Breast epithelium (tissue), 4 donors: ENCODE measurements around the gene NOS1AP. TPM values are rescaled to one million over a fixed set of nuclear protein-coding genes. Genes with fewer than 3 reads are reported as not detected.

Experiments
- DNase-seq, 2 donors: peaks; one replicate each; pipeline ENCODE4 v3.0.0-alpha.2; 2019; ENCODE audit warnings: low spot score in 2 of 2
- H3K27ac ChIP-seq, 2 donors: fragments of 200-600 bp; sonication (generic) in 1 of 2; one replicate each; pipeline ENCODE4 v1.5.1; 2016 to 2019; ENCODE audit warnings: mild to moderate bottlenecking in 1 of 2
- H3K27me3 ChIP-seq, 2 donors: fragments of 200-600 bp; sonication (generic) in 1 of 2; one replicate each; pipeline versions ENCODE4 v1.5.1 to v1.6.0; 2017 to 2019; ENCODE audit warnings: control low read depth in 1 of 2, mild to moderate bottlenecking in 1 of 2
- H3K36me3 ChIP-seq: fragments of 200-600 bp; one replicate; pipeline ENCODE4 v1.5.1; 2019
- H3K4me1 ChIP-seq, 2 donors: fragments of 200-600 bp; sonication (generic); one replicate each; pipeline ENCODE4 v1.5.1; 2016 to 2019; ENCODE audit warnings: control low read depth in 1 of 2
- H3K4me3 ChIP-seq, 3 donors: fragments of 200-600 bp; sonication (generic); 1 replicate in 2 of 3; 2 replicates in 1 of 3; pipeline ENCODE4 v1.5.1; 2016 to 2019; ENCODE audit warnings: mild to moderate bottlenecking in 3 of 3, moderate library complexity in 2 of 3
- H3K9me3 ChIP-seq, 2 donors: fragments of 200-600 bp; sonication (generic) in 1 of 2; one replicate each; pipeline ENCODE4 v1.5.1; 2016 to 2019; ENCODE audit warnings: control low read depth in 1 of 2
- CTCF ChIP-seq, 3 donors: fragments of 450-650 bp; IDR thresholded peaks; one replicate each; pipeline ENCODE4 v1.5.1; 2016 to 2017; ENCODE audit warnings: antibody characterized with exemption in 3 of 3, mild to moderate bottlenecking in 3 of 3, moderate library complexity in 3 of 3
- POLR2A ChIP-seq: fragments of 450-650 bp; IDR thresholded peaks from one replicate; pipeline ENCODE4 v1.6.1; 2016; ENCODE audit warnings: antibody characterized with exemption, mild to moderate bottlenecking, moderate library complexity
- POLR2AphosphoS5 ChIP-seq, 3 donors: sonication (generic); formaldehyde crosslinking; IDR thresholded peaks; one replicate each; pipeline ENCODE4 v1.6.1; 2017; ENCODE audit warnings: antibody characterized with exemption in 3 of 3
- intact Hi-C: fragments of 100-400 bp; cut with DNase I; formaldehyde crosslinking; loops from one replicate; pipeline ENCODE4 v1.15.1; 2023; ENCODE audit warnings: low total_unique reads
- total RNA-seq, 3 donors: library from RNA; depleted of rRNA; stranded (reverse); fragments of >200 nt; gene quantifications; one replicate each; pipeline ENCODE4 v1.1.0, GENCODE V29; 2016

NOS1AP gene
- total RNA-seq, 3 donors from 2014 or later = 2.2 to 17.6 (median 11.8) TPM

- TF ChIP-seq CTCF (IDR thresholded peaks at IDR 0.05) (no peak), POLR2AphosphoS5 (IDR thresholded peaks at IDR 0.05) (no peak), POLR2A (no peak)
- intact Hi-C loops = no loop called here
- H3K4me3 ChIP-seq = no peak overlapping the region
- H3K27me3 ChIP-seq = no peaks in the 10 kb centered on the region
- H3K4me1 ChIP-seq = no peaks in the 10 kb centered on the region
- H3K36me3 ChIP-seq = no peaks in the 10 kb centered on the region
- no peaks in the 10 kb centered on the region for H3K9me3 ChIP-seq
- no peak for DNase-seq
- no peak overlapping the region for H3K27ac ChIP-seq
Measured at GRCh38 chr1:162361349-162361748, 291.9 kb downstream of the NOS1AP start.

GRCh38 chr1:162363823-162364222 is 294.3 kb downstream of the NOS1AP start:
- DNase-seq = no peak
- Histone ChIP-seq H3K36me3 (no peaks in the 10 kb centered on the region), H3K9me3 (no peaks in the 10 kb centered on the region), H3K4me1 (no peaks in the 10 kb centered on the region), H3K4me3 (no peak overlapping the region), H3K27me3 (no peaks in the 10 kb centered on the region), H3K27ac (no peak overlapping the region)
- intact Hi-C loops = no loop called here
- TF ChIP-seq POLR2A (no peak), POLR2AphosphoS5 (IDR thresholded peaks at IDR 0.05) (no peak), CTCF (IDR thresholded peaks at IDR 0.05) (no peak)

GRCh38 chr1:162364498-162364897 is 295.0 kb downstream of the NOS1AP start:
- DNase-seq = no peak
- Histone ChIP-seq H3K4me1 (no peaks in the 10 kb centered on the region), H3K36me3 (no peaks in the 10 kb centered on the region), H3K27me3 (no peaks in the 10 kb centered on the region), H3K27ac (no peak overlapping the region), H3K4me3 (no peak overlapping the region), H3K9me3 (no peaks in the 10 kb centered on the region)
- intact Hi-C loops = no loop called here
- no peak for TF ChIP-seq POLR2A
- no peak for TF ChIP-seq CTCF (IDR thresholded peaks at IDR 0.05)
- TF ChIP-seq POLR2AphosphoS5 (IDR thresholded peaks at IDR 0.05) = no peak

GRCh38 chr1:162365284-162366020 is 296.0 kb downstream of the NOS1AP start:
- Histone ChIP-seq H3K27ac (no peak overlapping the region), H3K4me1 (no peaks in the 10 kb centered on the region), H3K9me3 (no peaks in the 10 kb centered on the region), H3K4me3 (no peak overlapping the region), H3K27me3 (no peaks in the 10 kb centered on the region), H3K36me3 (no peaks in the 10 kb centered on the region)
- DNase-seq = no peak
- TF ChIP-seq CTCF (IDR thresholded peaks at IDR 0.05) (no peak), POLR2AphosphoS5 (IDR thresholded peaks at IDR 0.05) (no peak), POLR2A (no peak)
- intact Hi-C loops = no loop called here

- H3K27me3 ChIP-seq = no peaks in the 10 kb centered on the region
- no peak overlapping the region for H3K27ac ChIP-seq
- TF ChIP-seq CTCF (IDR thresholded peaks at IDR 0.05) = no peak
- TF ChIP-seq POLR2A = no peak
- no peak for TF ChIP-seq POLR2AphosphoS5 (IDR thresholded peaks at IDR 0.05)
- no peaks in the 10 kb centered on the region for H3K36me3 ChIP-seq
- H3K4me1 ChIP-seq = no peaks in the 10 kb centered on the region
- H3K9me3 ChIP-seq = no peaks in the 10 kb centered on the region
- intact Hi-C loops = no loop called here
- no peak for DNase-seq
- H3K4me3 ChIP-seq = no peak overlapping the region
Measured at GRCh38 chr1:162366149-162366548, 296.7 kb downstream of the NOS1AP start.
